HG03135 (cell line): ENCODE measurements around the gene LYVE1.
"Not testable (repeated sequence)": the region's sequence is repeated elsewhere in the genome, so short reads cannot be mapped to it uniquely, and the experiment has no call there.

Source experiments
- ATAC-seq: cut with Tn5 transposase; IDR thresholded peaks from one replicate; pipeline ENCODE4 v1.9.1; 2021; ENCODE audit warnings: mild to moderate bottlenecking, moderate library complexity; ENCODE audit not compliant: unreplicated experiment

Gene LYVE1

GRCh38 chr11:10568486-10568941 is at the start of gene LYVE1:
Gene LYVE1, minus strand, starts transcription at chr11:10568665. Its CDS starts 133 bp downstream, at chr11:10568532.
- ATAC-seq, result no peak

- no peak for ATAC-seq
These were observed 49.1 kb upstream of the LYVE1 start for GRCh38 chr11:10617551-10617950.

- no peak for ATAC-seq
These were observed 43.8 kb upstream of the LYVE1 start for GRCh38 chr11:10611979-10612862.

GRCh38 chr11:10609636-10610035 is 41.2 kb upstream of the LYVE1 start:
- no peak for ATAC-seq

GRCh38 chr11:10608584-10608983 is 40.1 kb upstream of the LYVE1 start:
- no peak for ATAC-seq

GRCh38 chr11:10607462-10608132 is 39.1 kb upstream of the LYVE1 start:
- no peak for ATAC-seq

GRCh38 chr11:10606536-10607208 is 38.2 kb upstream of the LYVE1 start:
- ATAC-seq, result peak; percentile 54

- ATAC-seq, result no peak
These were observed 37.5 kb upstream of the LYVE1 start for GRCh38 chr11:10605941-10606381.

- no peak for ATAC-seq
These were observed 36.3 kb upstream of the LYVE1 start for GRCh38 chr11:10604798-10605197.

- ATAC-seq, result no peak
These were observed 35.9 kb upstream of the LYVE1 start for GRCh38 chr11:10604340-10604748.

- ATAC-seq, result no peak
These were observed 35.3 kb upstream of the LYVE1 start for GRCh38 chr11:10603721-10604297.

- ATAC-seq, result no peak
These were observed 34.5 kb upstream of the LYVE1 start for GRCh38 chr11:10602945-10603344.

- ATAC-seq, result no peak
These were observed 33.9 kb upstream of the LYVE1 start for GRCh38 chr11:10602366-10602765.

GRCh38 chr11:10601837-10602236 is 33.4 kb upstream of the LYVE1 start:
- no peak for ATAC-seq

GRCh38 chr11:10600570-10601248 is 32.2 kb upstream of the LYVE1 start:
- no peak for ATAC-seq

- ATAC-seq, result no peak
These were observed 31.1 kb upstream of the LYVE1 start for GRCh38 chr11:10599388-10600175.

GRCh38 chr11:10598816-10599215 is 30.4 kb upstream of the LYVE1 start:
- no peak for ATAC-seq

- no peak for ATAC-seq
These were observed 29.4 kb upstream of the LYVE1 start for GRCh38 chr11:10597877-10598351.

GRCh38 chr11:10595840-10596239 is 27.4 kb upstream of the LYVE1 start:
- not testable (repeated sequence) for ATAC-seq

GRCh38 chr11:10594407-10594806 is 25.9 kb upstream of the LYVE1 start:
- ATAC-seq, result no peak
